HG03175 (cell line): ENCODE measurements around the gene TRIM71.
"Not testable (repeated sequence)": the region's sequence is repeated elsewhere in the genome, so short reads cannot be mapped to it uniquely, and the experiment has no call there.

Experiments
- ATAC-seq: cut with Tn5 transposase; IDR thresholded peaks from one replicate; pipeline ENCODE4 v1.9.1; 2021; ENCODE audit warnings: mild to moderate bottlenecking, moderate library complexity; ENCODE audit not compliant: unreplicated experiment

TRIM71 gene

GRCh38 chr3:32817558-32818228 is at the start of gene TRIM71:
TRIM71 (plus strand) TSS chr3:32817997; CDS start chr3:32818081, 84 bp downstream.
- peak; percentile 5 for ATAC-seq

- ATAC-seq: no peak
Measured at GRCh38 chr3:32778389-32778788, 39.4 kb upstream of the TRIM71 start.

GRCh38 chr3:32780071-32780734 is 37.6 kb upstream of the TRIM71 start:
- ATAC-seq: no peak

GRCh38 chr3:32780735-32781210 is 37.0 kb upstream of the TRIM71 start:
- peak; percentile 31 for ATAC-seq

- ATAC-seq: peak; percentile 98
Measured at GRCh38 chr3:32781211-32781968, 36.4 kb upstream of the TRIM71 start.

- not testable (repeated sequence) for ATAC-seq
Measured at GRCh38 chr3:32781969-32782270, 35.9 kb upstream of the TRIM71 start.

GRCh38 chr3:32782407-32782806 is 35.4 kb upstream of the TRIM71 start:
- no peak for ATAC-seq

GRCh38 chr3:32791833-32792232 is 26.0 kb upstream of the TRIM71 start:
- ATAC-seq: no peak

GRCh38 chr3:32794487-32795308 is 23.1 kb upstream of the TRIM71 start:
- no peak for ATAC-seq

GRCh38 chr3:32796384-32796950 is 21.3 kb upstream of the TRIM71 start:
- not testable (repeated sequence) for ATAC-seq

- ATAC-seq: no peak
Measured at GRCh38 chr3:32797776-32798175, 20.0 kb upstream of the TRIM71 start.

GRCh38 chr3:32801440-32801839 is 16.4 kb upstream of the TRIM71 start:
- not testable (repeated sequence) for ATAC-seq

- ATAC-seq: peak; percentile 72
Measured at GRCh38 chr3:32813180-32813579, 4.6 kb upstream of the TRIM71 start.

- no peak for ATAC-seq
Measured at GRCh38 chr3:32814361-32814760, 3.4 kb upstream of the TRIM71 start.

GRCh38 chr3:32815841-32816438 is 1.9 kb upstream of the TRIM71 start:
- ATAC-seq: no peak

- ATAC-seq: no peak
Measured at GRCh38 chr3:32816439-32817256, 1.1 kb upstream of the TRIM71 start.

- no peak for ATAC-seq
Measured at GRCh38 chr3:32817257-32817557, 590 bp upstream of the TRIM71 start.

- peak; percentile 32 for ATAC-seq
Measured at GRCh38 chr3:32818229-32818969, 602 bp downstream of the TRIM71 start.

GRCh38 chr3:32818970-32819511 is 1.2 kb downstream of the TRIM71 start:
- no peak for ATAC-seq
